Skin of body (tissue), 2 donors: ENCODE data around the gene PLEKHF1. TPM values are rescaled to one million over a fixed set of nuclear protein-coding genes. Genes with fewer than 3 reads are reported as not detected.
"Not testable (repeated sequence)": the region's sequence is repeated elsewhere in the genome, so short reads cannot be mapped to it uniquely, and the experiment has no call there.

Experiments used
- DNase-seq: peaks from one replicate; lab custom pipeline; 2025; lab: John Stamatoyannopoulos, UW
- total RNA-seq: library from RNA; depleted of rRNA; stranded (reverse); fragments of >200 nt; gene quantifications from one replicate; pipeline ENCODE4 v1.2.3, GENCODE V29; 2014

The PLEKHF1 gene
- 10.7 TPM for total RNA-seq

- peak; percentile 61 for DNase-seq
Observed at GRCh38 chr19:29665215-29665825, at the start of gene PLEKHF1. Gene PLEKHF1, plus strand, starts transcription at chr19:29665461. Its CDS starts 8,379 bp downstream, at chr19:29673840.

GRCh38 chr19:29615891-29616425 is 49.3 kb upstream of the PLEKHF1 start:
- no peak for DNase-seq

- DNase-seq: no peak
Observed at GRCh38 chr19:29616541-29616940, 48.7 kb upstream of the PLEKHF1 start.

- DNase-seq: no peak
Observed at GRCh38 chr19:29617366-29618266, 47.6 kb upstream of the PLEKHF1 start.

- no peak for DNase-seq
Observed at GRCh38 chr19:29618434-29618833, 46.8 kb upstream of the PLEKHF1 start.

- no peak for DNase-seq
Observed at GRCh38 chr19:29618871-29619270, 46.4 kb upstream of the PLEKHF1 start.

- no peak for DNase-seq
Observed at GRCh38 chr19:29620931-29621351, 44.3 kb upstream of the PLEKHF1 start.

- DNase-seq: no peak
Observed at GRCh38 chr19:29622166-29623070, 42.8 kb upstream of the PLEKHF1 start.

- DNase-seq: no peak
Observed at GRCh38 chr19:29623726-29624488, 41.4 kb upstream of the PLEKHF1 start.

- DNase-seq: no peak
Observed at GRCh38 chr19:29624489-29625185, 40.6 kb upstream of the PLEKHF1 start.

GRCh38 chr19:29625186-29625651 is 40.0 kb upstream of the PLEKHF1 start:
- DNase-seq: no peak

- no peak for DNase-seq
Observed at GRCh38 chr19:29626386-29626785, 38.9 kb upstream of the PLEKHF1 start.

- not testable (repeated sequence) for DNase-seq
Observed at GRCh38 chr19:29626832-29627231, 38.4 kb upstream of the PLEKHF1 start.

GRCh38 chr19:29628661-29629385 is 36.4 kb upstream of the PLEKHF1 start:
- no peak for DNase-seq

- no peak for DNase-seq
Observed at GRCh38 chr19:29629836-29630534, 35.3 kb upstream of the PLEKHF1 start.

- no peak for DNase-seq
Observed at GRCh38 chr19:29630655-29631054, 34.6 kb upstream of the PLEKHF1 start.

GRCh38 chr19:29631450-29631849 is 33.8 kb upstream of the PLEKHF1 start:
- DNase-seq: no peak

GRCh38 chr19:29634002-29634401 is 31.3 kb upstream of the PLEKHF1 start:
- DNase-seq: no peak
